ENCODE measurements around the gene PTPRN2. TPM values are rescaled to one million over a fixed set of nuclear protein-coding genes. Genes with fewer than 3 reads are reported as not detected.
"Not testable (repeated sequence)": the region's sequence is repeated elsewhere in the genome, so short reads cannot be mapped to it uniquely, and the experiment has no call there.

The PTPRN2 gene
- total RNA-seq, 1 experiment from 2014 or later: 0.11 TPM

DNA sequence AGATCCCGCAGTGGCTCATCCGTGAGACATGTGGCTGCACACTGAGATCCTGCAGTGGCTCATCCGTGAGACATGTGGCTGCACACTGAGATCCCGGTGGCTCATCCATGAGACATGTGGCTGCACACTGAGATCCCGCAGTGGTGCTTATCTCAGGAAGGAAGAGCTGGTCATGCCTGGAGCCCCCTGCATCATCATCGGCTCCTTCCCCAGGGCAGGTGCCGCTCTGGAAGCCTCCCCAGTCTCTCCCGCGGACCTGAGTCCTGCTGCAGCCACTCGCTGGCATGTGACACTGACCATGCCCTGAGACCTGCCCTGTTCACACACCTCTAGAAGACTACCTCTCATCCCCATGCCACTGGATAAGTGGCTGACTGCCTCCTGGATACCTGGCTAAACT is 181.3 kb downstream of the PTPRN2 start:
- Histone ChIP-seq H3K9me3 (ENCODE audit: low read depth, low read length, poor library complexity, severe bottlenecking) (peaks cover 3% of the 10 kb centered on the region), H3K27ac (ENCODE audit: low read depth, low read length, poor library complexity, severe bottlenecking) (no peak overlapping the region), H3K4me1 (ENCODE audit: insufficient read depth, low read length, poor library complexity, severe bottlenecking) (no peaks in the 10 kb centered on the region), H3K27me3 (replicated peaks; ENCODE audit: insufficient read depth, low read depth, low read length, poor library complexity) (no peaks in the 10 kb centered on the region), H3K36me3 (ENCODE audit: insufficient read depth, low read length, poor library complexity, severe bottlenecking) (no peaks in the 10 kb centered on the region), H3K4me3 (ENCODE audit: low read depth, low read length, poor library complexity, severe bottlenecking) (no peak overlapping the region)
- intact Hi-C loops (cut with micrococcal nuclease; ENCODE audit: unreplicated experiment): no loop called here
- no peak for DNase-seq (ENCODE audit: low spot score)
- no TSS peak for BruUV-seq (replicated peaks)
- TF ChIP-seq, protein P1, sequence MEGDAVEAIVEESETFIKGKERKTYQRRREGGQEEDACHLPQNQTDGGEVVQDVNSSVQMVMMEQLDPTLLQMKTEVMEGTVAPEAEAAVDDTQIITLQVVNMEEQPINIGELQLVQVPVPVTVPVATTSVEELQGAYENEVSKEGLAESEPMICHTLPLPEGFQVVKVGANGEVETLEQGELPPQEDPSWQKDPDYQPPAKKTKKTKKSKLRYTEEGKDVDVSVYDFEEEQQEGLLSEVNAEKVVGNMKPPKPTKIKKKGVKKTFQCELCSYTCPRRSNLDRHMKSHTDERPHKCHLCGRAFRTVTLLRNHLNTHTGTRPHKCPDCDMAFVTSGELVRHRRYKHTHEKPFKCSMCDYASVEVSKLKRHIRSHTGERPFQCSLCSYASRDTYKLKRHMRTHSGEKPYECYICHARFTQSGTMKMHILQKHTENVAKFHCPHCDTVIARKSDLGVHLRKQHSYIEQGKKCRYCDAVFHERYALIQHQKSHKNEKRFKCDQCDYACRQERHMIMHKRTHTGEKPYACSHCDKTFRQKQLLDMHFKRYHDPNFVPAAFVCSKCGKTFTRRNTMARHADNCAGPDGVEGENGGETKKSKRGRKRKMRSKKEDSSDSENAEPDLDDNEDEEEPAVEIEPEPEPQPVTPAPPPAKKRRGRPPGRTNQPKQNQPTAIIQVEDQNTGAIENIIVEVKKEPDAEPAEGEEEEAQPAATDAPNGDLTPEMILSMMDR (conservative IDR thresholded peaks at IDR 0.05; ENCODE audit: low read depth, low read length): no peak
- TF ChIP-seq EZH2 (IDR thresholded peaks at IDR 0.05; ENCODE audit: borderline replicate concordance, low read depth, low read length, poor library complexity, severe bottlenecking): no peak
- POLR2A ChIA-PET (ENCODE audit: low non-redundant PET): no interaction called here
- CTCF ChIA-PET: no interaction called here

DNA sequence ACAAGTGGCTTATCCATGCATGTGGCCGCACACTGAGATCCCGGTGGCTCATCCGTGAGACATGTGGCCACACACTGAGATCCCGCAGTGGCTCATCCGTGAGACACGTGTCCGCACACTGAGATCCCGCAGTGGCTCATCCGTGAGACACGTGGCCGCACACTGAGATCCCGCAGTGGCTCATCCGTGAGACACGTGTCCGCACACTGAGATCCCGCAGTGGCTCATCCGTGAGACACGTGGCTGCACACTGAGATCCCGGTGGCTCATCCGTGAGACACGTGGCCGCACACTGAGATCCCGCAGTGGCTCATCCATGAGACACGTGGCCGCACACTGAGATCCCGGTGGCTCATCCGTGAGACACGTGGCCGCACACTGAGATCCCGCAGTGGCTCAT is 181.9 kb downstream of the PTPRN2 start:
- BruUV-seq (replicated peaks); H3K27ac ChIP-seq (ENCODE audit: low read depth, low read length, poor library complexity, severe bottlenecking); H3K9me3 ChIP-seq (ENCODE audit: low read depth, low read length, poor library complexity, severe bottlenecking); H3K4me3 ChIP-seq (ENCODE audit: low read depth, low read length, poor library complexity, severe bottlenecking); H3K4me1 ChIP-seq (ENCODE audit: insufficient read depth, low read length, poor library complexity, severe bottlenecking); CTCF ChIA-PET; H3K27me3 ChIP-seq (replicated peaks; ENCODE audit: insufficient read depth, low read depth, low read length, poor library complexity); POLR2A ChIA-PET (ENCODE audit: low non-redundant PET); DNase-seq (ENCODE audit: low spot score); H3K36me3 ChIP-seq (ENCODE audit: insufficient read depth, low read length, poor library complexity, severe bottlenecking); intact Hi-C loops (cut with micrococcal nuclease; ENCODE audit: unreplicated experiment): not testable (repeated sequence)

DNA sequence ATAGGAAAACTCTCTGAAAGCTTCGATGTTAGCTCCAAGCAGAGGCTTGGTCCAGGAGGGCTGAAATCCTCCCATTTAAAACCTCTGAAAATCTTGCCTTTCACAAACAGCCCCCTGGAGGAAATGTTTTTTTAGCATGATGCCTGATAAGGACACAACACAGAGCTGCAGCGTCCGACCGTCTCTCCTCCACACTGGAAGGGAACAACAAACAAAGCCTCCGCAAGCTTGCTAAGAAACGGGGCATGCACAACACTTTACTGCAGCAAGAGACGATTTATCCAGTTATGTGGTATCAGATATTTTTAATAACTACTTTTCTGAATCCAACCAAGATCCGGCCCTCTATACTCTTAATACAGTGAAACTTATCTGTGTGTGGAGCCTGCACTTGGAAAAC is 182.3 kb downstream of the PTPRN2 start:
- Histone ChIP-seq H3K27ac (ENCODE audit: low read depth, low read length, poor library complexity, severe bottlenecking) (no peak overlapping the region), H3K9me3 (ENCODE audit: low read depth, low read length, poor library complexity, severe bottlenecking) (peaks cover 3% of the 10 kb centered on the region), H3K27me3 (replicated peaks; ENCODE audit: insufficient read depth, low read depth, low read length, poor library complexity) (no peaks in the 10 kb centered on the region), H3K4me1 (ENCODE audit: insufficient read depth, low read length, poor library complexity, severe bottlenecking) (no peaks in the 10 kb centered on the region), H3K36me3 (ENCODE audit: insufficient read depth, low read length, poor library complexity, severe bottlenecking) (no peaks in the 10 kb centered on the region), H3K4me3 (ENCODE audit: low read depth, low read length, poor library complexity, severe bottlenecking) (no peak overlapping the region)
- no TSS peak for BruUV-seq (replicated peaks)
- CTCF ChIA-PET: no interaction called here
- TF ChIP-seq, protein P1 (conservative IDR thresholded peaks at IDR 0.05; ENCODE audit: low read depth, low read length): no peak
- TF ChIP-seq EZH2 (IDR thresholded peaks at IDR 0.05; ENCODE audit: borderline replicate concordance, low read depth, low read length, poor library complexity, severe bottlenecking): no peak
- no peak for DNase-seq (ENCODE audit: low spot score)
- POLR2A ChIA-PET (ENCODE audit: low non-redundant PET): no interaction called here
- intact Hi-C loops (cut with micrococcal nuclease; ENCODE audit: unreplicated experiment): no loop called here

DNA sequence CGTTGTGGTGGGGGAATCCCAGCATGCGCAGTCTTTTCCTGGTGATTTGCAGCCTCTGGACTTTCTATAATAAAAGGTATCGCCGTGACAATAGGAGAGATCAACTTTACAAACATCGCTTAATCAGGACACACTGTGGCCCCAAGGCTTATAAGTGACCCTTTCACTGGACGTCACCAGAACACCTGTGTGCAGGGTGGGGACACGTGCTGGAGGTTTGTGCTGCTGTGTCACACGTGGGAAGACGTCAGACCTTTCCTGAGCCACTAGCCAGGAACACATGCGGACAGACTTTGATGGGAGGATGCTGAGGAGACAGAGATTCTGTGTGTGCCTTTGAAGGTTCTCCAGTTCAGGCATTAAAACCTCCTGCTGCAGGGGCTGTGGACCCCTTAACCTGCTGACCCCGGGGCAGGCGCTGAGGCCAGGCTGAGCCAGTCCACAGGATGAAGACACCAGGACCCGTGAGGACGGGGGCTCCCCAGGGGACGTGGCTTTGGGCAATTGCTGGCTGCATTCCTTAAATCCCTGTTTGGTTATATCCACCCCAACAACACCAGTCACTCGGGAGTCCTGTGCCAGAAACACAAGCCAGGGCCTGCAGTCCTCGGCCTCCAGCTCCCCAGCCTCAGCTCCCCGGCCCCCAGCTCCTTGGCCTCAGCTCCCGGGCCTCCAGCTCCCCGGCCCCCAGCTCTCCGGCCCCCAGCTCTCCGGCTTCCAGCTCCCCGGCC is 183.4 kb downstream of the PTPRN2 start:
- H3K4me1 ChIP-seq (ENCODE audit: insufficient read depth, low read length, poor library complexity, severe bottlenecking): no peaks in the 10 kb centered on the region
- H3K27ac ChIP-seq (ENCODE audit: low read depth, low read length, poor library complexity, severe bottlenecking): no peak overlapping the region
- peaks cover 3% of the 10 kb centered on the region for H3K9me3 ChIP-seq (ENCODE audit: low read depth, low read length, poor library complexity, severe bottlenecking)
- no peaks in the 10 kb centered on the region for H3K36me3 ChIP-seq (ENCODE audit: insufficient read depth, low read length, poor library complexity, severe bottlenecking)
- intact Hi-C loops (cut with micrococcal nuclease; ENCODE audit: unreplicated experiment): no loop called here
- TF ChIP-seq, protein P1 (conservative IDR thresholded peaks at IDR 0.05; ENCODE audit: low read depth, low read length): no peak
- TF ChIP-seq EZH2 (IDR thresholded peaks at IDR 0.05; ENCODE audit: borderline replicate concordance, low read depth, low read length, poor library complexity, severe bottlenecking): no peak
- no peak for DNase-seq (ENCODE audit: low spot score)
- POLR2A ChIA-PET (ENCODE audit: low non-redundant PET): no interaction called here
- CTCF ChIA-PET: interaction anchor here (0.5 to 0.7 kb wide), 2 partner anchors 29 to 795 kb away, joined by 3 to 4 read pairs; no protein-coding TSS in a partner anchor
- H3K4me3 ChIP-seq (ENCODE audit: low read depth, low read length, poor library complexity, severe bottlenecking): no peak overlapping the region
- no TSS peak for BruUV-seq (replicated peaks)
- H3K27me3 ChIP-seq (replicated peaks; ENCODE audit: insufficient read depth, low read depth, low read length, poor library complexity): no peaks in the 10 kb centered on the region

Measured in A673 (cell line).